Ramos (cell line): ENCODE results near the gene CDC14A.

Source experiments
- in situ Hi-C: fragments of 300-500 bp; cut with MboI; formaldehyde crosslinking; loops from one replicate; pipeline ENCODE4 v1.14.3; 2022; ENCODE audit warnings: low sequenced_read_pairs; ENCODE audit not compliant: unreplicated experiment

The CDC14A gene

GRCh38 chr1:100518023-100518422 lies 165.7 kb downstream of the CDC14A start:
- in situ Hi-C loops: no loop called here

GRCh38 chr1:100523038-100523652 lies 170.8 kb downstream of the CDC14A start:
- in situ Hi-C loops: no loop called here

GRCh38 chr1:100524355-100524754 lies 172.0 kb downstream of the CDC14A start:
- in situ Hi-C loops: no loop called here

GRCh38 chr1:100526894-100527293 lies 174.6 kb downstream of the CDC14A start:
- in situ Hi-C loops: no loop called here

GRCh38 chr1:100528871-100529270 lies 176.6 kb downstream of the CDC14A start:
- in situ Hi-C loops: no loop called here

- in situ Hi-C loops: no loop called here
These were observed 177.8 kb downstream of the CDC14A start for GRCh38 chr1:100530141-100530540.

GRCh38 chr1:100530880-100531487 lies 178.7 kb downstream of the CDC14A start:
- in situ Hi-C loops: no loop called here

GRCh38 chr1:100532645-100533044 lies 180.3 kb downstream of the CDC14A start:
- in situ Hi-C loops: no loop called here

GRCh38 chr1:100535264-100535663 lies 183.0 kb downstream of the CDC14A start:
- in situ Hi-C loops: no loop called here

- in situ Hi-C loops: no loop called here
These were observed 183.7 kb downstream of the CDC14A start for GRCh38 chr1:100536031-100536430.

- in situ Hi-C loops: no loop called here
These were observed 186.9 kb downstream of the CDC14A start for GRCh38 chr1:100538913-100539835.

- in situ Hi-C loops: no loop called here
These were observed 187.7 kb downstream of the CDC14A start for GRCh38 chr1:100539836-100540536.

- in situ Hi-C loops: no loop called here
These were observed 190.0 kb downstream of the CDC14A start for GRCh38 chr1:100542285-100542684.

GRCh38 chr1:100543640-100544039 lies 191.3 kb downstream of the CDC14A start:
- in situ Hi-C loops: no loop called here

- in situ Hi-C loops: no loop called here
These were observed 192.5 kb downstream of the CDC14A start for GRCh38 chr1:100544791-100545190.

- in situ Hi-C loops: no loop called here
These were observed 193.5 kb downstream of the CDC14A start for GRCh38 chr1:100545855-100546254.

- in situ Hi-C loops: no loop called here
These were observed 199.7 kb downstream of the CDC14A start for GRCh38 chr1:100552031-100552430.

- in situ Hi-C loops: no loop called here
These were observed 200.6 kb downstream of the CDC14A start for GRCh38 chr1:100552922-100553321.

GRCh38 chr1:100556181-100556580 lies 203.9 kb downstream of the CDC14A start:
- in situ Hi-C loops: no loop called here

GRCh38 chr1:100556925-100557605 lies 204.8 kb downstream of the CDC14A start:
- in situ Hi-C loops: no loop called here
